ENCODE measurements around the gene VAPB.

Gene VAPB

DNA sequence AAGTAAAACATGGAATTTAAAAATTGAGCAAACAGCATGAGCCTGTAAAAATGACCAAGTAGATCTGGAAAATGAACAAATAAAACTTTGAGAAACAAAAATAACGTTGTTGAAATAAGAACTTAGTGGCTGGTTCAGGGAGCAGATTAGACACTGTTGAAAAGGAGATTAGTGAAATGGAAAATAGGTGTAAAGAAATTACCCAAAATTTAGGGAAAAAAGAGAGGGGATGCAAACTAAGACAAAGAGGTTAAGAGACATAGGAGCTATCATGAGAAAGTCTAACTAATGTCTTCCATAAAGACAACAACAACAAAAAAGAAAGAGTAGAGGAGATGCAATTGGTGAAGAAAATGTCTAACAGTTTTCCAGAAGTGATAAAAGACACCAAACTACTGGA lies 97.2 kb downstream of the VAPB start:
- no peak for DNase-seq

DNA sequence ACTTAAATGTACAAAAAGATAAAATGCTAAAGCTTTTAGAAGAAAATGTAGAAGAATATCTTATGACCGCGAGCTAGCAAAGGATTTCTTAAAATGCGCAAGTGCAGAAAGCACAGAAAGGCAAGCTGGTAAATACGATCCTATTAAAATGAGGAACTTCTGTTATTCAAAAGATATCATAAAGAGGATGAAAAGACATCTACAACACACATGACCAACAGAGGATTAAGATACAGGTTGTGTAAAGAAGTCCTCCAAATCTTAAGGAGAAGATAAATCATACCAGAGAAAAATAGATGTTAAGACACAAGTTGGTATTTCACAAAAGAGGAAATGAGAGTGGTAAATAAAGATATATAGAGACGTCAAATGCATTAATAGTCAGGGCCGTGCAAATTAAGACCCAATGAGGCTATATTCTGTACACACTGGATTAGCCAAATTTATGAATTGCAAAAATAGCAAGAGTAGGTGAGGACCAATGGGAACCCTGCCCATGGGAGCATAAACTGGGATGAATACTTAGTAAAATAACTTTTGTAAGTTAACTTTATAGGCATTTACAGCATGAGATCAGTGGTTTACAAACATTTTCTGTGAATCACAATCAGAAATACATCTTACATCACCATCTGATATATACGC lies 103.2 kb downstream of the VAPB start:
- no peak for DNase-seq

DNA sequence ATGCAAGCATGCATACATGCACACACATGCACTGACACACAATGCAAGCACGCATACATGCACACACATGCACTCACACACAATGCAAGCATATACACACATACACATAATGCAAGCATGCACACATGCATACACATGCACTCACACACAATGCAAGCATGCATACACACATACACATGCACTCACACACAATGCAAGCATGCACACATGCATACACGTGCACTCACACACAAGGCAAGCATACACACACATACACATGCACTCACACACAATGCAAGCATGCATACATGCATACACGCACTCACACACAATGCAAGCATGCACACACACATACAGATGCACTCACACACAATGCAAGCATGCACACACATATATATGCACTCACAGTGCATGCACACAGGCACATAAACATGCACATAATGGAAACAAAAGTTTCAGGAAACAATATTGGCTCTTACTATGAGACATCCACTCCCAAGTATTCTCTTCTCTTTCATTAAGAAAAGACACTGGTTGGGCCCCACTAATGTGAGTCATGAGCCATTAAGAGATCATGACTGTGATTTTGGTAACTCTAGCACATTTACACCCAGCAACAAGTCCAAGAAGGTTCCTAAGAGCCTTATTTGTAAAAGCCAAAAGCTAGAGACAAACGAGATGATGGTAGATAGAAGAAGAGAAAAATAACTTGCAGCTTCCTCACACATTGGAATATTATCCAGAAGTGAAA lies 103.9 kb downstream of the VAPB start:
- no peak for DNase-seq

DNA sequence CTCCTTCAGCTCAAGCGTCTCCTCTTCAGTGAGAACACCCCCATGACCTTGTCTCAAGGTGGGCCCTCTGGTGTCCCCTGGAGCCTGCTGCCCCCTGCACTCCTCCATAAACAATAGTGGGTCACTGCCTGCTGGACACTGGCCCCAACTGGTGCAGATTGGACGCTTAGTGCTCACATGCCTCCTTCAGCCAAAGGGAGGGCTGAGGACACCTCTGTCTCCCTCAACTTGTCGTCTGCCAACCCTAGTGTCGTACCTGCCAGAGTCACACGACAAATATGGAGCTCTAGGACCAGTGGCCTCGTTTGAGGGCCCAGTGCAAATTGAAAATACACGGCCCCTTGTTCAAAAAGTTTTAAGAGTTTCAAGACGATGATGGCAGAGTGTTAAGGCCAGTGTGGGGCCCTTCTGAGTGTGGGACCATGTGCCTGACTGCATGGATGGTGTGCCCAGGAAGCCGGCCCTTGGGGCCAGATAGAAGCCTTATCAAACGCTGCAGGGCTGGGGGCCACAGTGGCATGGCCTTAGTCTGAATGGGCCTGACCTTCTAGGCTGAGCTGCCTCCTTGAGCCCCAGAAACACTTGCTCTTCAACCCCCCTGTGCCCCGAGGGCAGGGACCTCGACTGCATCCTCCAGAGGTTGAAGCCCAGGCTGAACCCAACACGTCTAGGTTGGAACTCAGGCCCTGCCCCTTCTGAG lies 106.0 kb downstream of the VAPB start:
- DNase-seq, result no peak

DNA sequence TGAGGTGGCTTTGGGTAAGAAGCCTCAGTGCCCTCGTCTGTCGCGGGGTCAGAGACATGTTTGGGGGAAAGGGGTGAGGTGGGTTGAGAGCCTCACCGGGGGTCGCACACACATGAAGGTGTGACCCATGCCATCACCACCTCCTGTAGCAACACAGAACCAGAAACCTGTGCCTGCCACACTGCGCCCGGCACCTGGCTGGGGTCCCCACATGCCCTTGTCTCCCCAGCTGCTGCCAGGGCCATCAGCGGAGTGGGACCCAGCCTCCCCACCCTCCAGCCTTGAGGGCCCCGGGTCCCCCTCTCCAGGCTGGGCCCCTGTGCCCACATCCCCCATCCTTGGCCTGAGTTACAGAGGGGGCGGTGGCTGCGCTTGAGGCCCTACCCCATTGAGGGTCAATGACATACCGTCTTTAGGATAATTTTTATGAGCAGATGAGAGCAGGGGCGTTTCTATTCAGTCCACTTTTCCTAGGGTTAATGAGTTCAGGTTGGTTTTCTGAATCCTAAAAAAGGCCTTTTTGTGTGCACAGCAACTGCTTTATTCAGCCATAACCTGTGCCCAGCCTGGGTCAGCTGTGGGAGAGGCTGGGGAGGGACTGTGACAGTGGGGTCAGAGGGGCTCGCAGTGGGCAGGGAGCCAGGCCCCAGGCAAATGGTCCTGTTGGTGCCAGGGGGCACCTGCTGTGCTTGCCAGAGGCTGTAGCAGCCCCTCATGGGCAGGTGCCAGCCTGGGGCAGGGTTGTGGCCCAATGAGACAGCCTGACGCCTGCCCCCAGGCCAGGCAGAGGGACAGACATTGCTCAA lies 106.8 kb downstream of the VAPB start:
- DNase-seq, result no peak

DNA sequence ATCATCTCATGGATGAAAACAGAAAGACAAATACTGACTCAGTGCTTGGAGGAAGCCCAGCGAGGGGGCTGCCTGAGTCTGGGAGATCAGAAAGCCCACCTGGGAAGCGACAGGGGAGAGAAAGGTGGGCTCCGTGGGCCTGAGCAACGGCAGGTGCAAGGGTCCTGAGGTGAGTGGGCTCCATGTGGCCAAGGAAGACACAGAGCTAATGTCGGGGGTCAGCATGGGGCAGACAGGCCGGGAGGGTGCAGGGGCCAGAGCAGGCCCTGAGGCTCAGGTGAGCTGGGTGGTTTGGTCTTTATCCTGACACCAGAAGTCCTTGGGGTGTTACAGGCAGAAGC lies 107.4 kb downstream of the VAPB start:
- no peak for DNase-seq

DNA sequence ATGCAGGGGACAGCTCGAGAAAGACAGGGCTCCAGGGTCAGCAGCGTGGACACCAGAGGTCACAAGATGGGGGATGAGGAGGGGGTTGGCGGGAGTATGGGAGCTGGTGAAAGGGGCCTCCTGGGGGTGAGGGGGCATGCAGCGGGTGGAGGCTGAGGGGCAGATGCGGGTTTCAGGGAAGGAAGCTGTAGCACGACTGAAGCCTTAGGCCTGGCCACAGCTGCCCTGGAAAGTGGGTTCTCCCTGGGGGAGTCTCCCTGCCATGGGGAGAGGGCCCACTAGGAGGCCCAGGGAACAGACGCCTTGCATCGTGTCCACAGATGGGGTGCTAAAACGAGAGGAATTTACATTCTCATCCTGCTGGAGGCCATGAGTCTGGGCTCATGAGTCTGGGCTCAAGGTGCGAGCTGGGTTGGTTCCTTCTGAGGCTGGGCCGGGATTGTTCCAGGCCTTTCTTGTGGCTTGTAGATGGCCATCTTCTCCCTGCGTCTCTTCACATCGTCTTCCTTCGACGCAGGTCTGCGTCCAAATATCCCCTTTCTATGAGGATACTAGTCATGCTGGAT lies 108.1 kb downstream of the VAPB start:
- DNase-seq, result no peak

DNA sequence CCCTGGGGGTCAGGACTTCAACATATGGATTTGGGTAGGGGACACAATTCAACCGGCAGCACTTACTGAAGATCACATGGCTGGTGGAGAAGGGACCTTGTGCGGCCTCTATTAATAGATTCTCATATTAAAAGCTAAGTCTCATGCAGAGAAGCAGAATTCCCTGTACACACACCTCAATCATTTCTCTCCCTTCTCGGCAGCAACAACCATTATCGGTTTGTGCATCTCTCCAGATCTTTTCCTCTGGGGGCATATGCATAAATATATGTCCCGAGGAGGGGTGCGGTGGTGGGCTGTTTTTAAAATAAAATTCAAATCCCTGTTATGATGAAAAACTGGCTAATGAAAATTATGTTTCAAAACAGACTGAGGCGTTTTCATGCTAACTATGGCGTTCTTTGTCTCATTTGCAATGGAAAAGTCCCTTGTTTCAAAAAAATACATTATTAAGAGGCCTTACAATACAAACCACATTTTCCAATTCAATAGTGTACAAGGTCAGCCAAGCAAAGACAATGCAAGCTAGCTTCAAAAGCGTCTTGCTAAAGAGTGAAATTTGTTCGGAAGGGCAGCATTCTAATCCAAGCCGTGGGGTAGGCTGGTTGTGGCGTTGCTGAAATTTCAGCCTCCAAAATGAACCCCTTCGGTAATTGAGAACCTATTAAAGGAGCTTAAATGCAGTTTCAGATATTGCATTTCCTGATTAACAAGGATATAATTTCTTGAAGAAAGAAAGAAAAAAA lies 108.9 kb downstream of the VAPB start:
- DNase-seq, result no peak

DNA sequence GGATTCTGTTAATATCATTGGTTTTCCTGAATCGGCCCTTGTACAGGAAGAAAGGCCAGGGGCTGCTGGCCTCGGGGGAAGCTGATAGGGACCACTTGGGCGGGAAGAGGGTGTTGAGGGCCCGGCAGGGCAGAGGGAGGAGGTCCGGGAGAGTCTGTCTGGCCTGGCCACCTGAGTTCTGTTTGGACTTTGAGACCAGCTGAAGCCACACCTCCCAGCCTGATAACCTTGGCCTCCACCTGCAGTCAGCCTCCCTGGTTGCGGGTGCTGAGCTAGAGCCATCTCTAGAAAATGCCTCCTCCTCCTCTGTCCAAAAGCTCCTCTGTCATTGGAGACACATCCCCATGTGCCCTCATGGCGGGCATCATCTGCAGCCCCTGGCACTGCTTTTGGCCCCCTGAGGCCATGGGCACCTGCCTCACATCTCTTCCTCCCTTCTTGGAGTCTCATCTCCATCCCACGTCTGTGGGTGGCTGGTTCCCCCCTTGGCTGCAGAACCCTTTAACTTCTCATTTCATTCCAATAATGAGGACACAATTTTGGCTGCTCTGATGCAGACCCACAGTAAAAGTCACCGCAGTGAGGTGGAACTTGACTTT lies 109.5 kb downstream of the VAPB start:
- no peak for DNase-seq

DNA sequence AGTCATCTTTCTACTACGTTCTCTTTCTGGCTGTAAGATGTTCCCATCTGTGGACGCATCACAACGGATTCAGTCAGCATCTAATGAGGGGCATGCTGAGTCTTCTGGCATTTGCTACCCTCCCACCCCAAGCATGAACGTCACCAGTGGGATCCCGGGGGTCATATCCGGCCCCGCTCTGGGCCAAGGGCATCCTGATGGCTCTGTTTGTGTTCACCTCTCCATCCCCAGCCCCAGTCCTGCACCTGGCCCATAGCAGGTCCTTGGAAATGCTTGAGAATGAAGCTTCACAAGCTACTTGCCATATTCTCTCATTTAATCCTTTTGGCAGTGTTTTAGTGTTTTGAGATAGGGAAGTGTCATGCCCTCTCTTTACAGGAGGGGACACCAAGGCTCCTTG lies 111.2 kb downstream of the VAPB start:
- DNase-seq, result no peak

Data from NCI-H1694 (cell line).